SU-DHL-6 (cell line): ENCODE measurements around the gene SLC24A1.

Experiments
- H2AFZ ChIP-seq: fragments of 200-600 bp; sonication (generic); 2 replicates; pipeline ENCODE4 v1.6.1; 2014; ENCODE audit warnings: low read depth, mild to moderate bottlenecking, moderate library complexity, mixed read lengths, antibody characterized with exemption, low read length; ENCODE audit not compliant: severe bottlenecking
- H3F3A ChIP-seq: fragments of 200-600 bp; shearing (Covaris generic); 2 replicates; pipeline ENCODE4 v1.6.0; 2016; ENCODE audit warnings: antibody characterized with exemption, mild to moderate bottlenecking; ENCODE audit not compliant: insufficient read depth
- H3K27ac ChIP-seq: fragments of 200-600 bp; sonication (generic); 2 replicates; pipeline ENCODE4 v1.5.1; 2016; ENCODE audit warnings: low read depth, mild to moderate bottlenecking, low read length, moderate library complexity, mixed read lengths
- H3K27me3 ChIP-seq: fragments of 200-600 bp; sonication (generic), shearing (Covaris generic); 2 replicates; pipeline ENCODE4 v1.6.0; 2014; ENCODE audit warnings: mild to moderate bottlenecking, low read length
- H3K36me3 ChIP-seq: fragments of 200-600 bp; sonication (generic); 2 replicates; pipeline ENCODE4 v1.6.1; 2014; ENCODE audit warnings: mild to moderate bottlenecking, low read length, mixed read lengths
- H3K4me2 ChIP-seq: fragments of 300-600, 200-600 bp; shearing (Covaris generic), sonication (generic); 2 replicates; pipeline ENCODE4 v1.6.0; 2014; ENCODE audit warnings: low read length, low read depth, mild to moderate bottlenecking; ENCODE audit not compliant: poor library complexity, severe bottlenecking
- H3K4me3 ChIP-seq: fragments of 200-600 bp; sonication (generic); 2 replicates; pipeline ENCODE4 v1.5.1; 2014; ENCODE audit warnings: antibody characterized with exemption, low read length, mild to moderate bottlenecking, mixed read lengths; ENCODE audit not compliant: insufficient read depth, poor library complexity, severe bottlenecking
- H3K79me2 ChIP-seq: fragments of 200-600 bp; sonication (generic); 2 replicates; pipeline ENCODE4 v1.6.1; 2014; ENCODE audit warnings: mild to moderate bottlenecking, low read length, moderate library complexity; ENCODE audit not compliant: insufficient read depth
- H3K9ac ChIP-seq: fragments of 200-600 bp; sonication (generic); 2 replicates; pipeline ENCODE4 v1.7.0; 2014; ENCODE audit warnings: mild to moderate bottlenecking, low read length
- H3K9me2 ChIP-seq: fragments of 200-600 bp; sonication (generic); replicated peaks from 2 replicates; pipeline ENCODE4 v1.6.1; 2014; ENCODE audit warnings: low read length; ENCODE audit not compliant: insufficient read depth
- H3K9me3 ChIP-seq: fragments of 200-600 bp; sonication (generic); 2 replicates; pipeline ENCODE4 v1.6.1; 2014; ENCODE audit warnings: low read length, mixed read lengths; ENCODE audit not compliant: insufficient read depth
- H4K20me1 ChIP-seq: fragments of 200-600 bp; sonication (generic); 2 replicates; pipeline ENCODE4 v1.6.1; 2014; ENCODE audit warnings: low read depth, mild to moderate bottlenecking, antibody characterized with exemption, low read length, moderate library complexity, mixed read lengths
- EZH2phosphoT487 ChIP-seq: fragments of 200-600 bp; sonication (generic), shearing (Covaris generic); conservative IDR thresholded peaks from 2 replicates; pipeline ENCODE4 v1.6.1; 2018; ENCODE audit warnings: mild to moderate bottlenecking, antibody characterized with exemption, low read length, moderate library complexity, mixed read lengths
- TF ChIP-seq, protein P1 (sequence below): fragments of 200-600 bp; sonication (generic); IDR thresholded peaks from one replicate; pipeline ENCODE4 v1.5.1; 2017; ENCODE audit warnings: antibody characterized with exemption, mild to moderate bottlenecking, low read length, moderate library complexity; ENCODE audit not compliant: insufficient read depth, poor library complexity, severe bottlenecking

Gene SLC24A1

DNA sequence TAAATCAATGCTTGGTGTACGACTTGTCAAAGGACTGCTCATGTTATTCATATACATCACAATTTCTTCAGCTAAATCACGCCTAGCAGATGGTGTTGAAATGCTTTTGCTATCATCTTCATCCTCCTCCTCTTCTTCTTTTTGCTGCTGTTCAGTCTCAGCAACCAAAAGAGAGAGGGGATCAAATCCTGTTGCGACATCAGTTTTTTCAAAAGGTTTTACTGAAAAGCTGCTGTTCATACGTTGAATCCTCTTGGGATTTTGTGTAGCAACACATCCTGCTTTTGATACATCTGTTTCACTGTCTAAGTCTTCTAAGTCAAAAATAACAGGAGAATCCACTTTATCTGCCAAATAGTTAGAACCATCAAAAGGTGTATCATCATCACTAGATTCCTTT lies 69.0 kb downstream of the SLC24A1 start:
- H3K9ac ChIP-seq = no peak overlapping the region
- no peaks in the 10 kb centered on the region for H4K20me1 ChIP-seq
- H3K4me2 ChIP-seq = no peak overlapping the region
- H2AFZ ChIP-seq = no peak overlapping the region
- no peaks in the 10 kb centered on the region for H3K9me3 ChIP-seq
- peaks cover 25% of the 10 kb centered on the region for H3F3A ChIP-seq
- peaks cover 92% of the 10 kb centered on the region for H3K36me3 ChIP-seq
- H3K4me3 ChIP-seq = no peak overlapping the region
- H3K79me2 ChIP-seq = 0 out of 2 replicates have a peak, but pooled peaks cover 3% of the 10 kb centered on the region
- TF ChIP-seq, protein P1, sequence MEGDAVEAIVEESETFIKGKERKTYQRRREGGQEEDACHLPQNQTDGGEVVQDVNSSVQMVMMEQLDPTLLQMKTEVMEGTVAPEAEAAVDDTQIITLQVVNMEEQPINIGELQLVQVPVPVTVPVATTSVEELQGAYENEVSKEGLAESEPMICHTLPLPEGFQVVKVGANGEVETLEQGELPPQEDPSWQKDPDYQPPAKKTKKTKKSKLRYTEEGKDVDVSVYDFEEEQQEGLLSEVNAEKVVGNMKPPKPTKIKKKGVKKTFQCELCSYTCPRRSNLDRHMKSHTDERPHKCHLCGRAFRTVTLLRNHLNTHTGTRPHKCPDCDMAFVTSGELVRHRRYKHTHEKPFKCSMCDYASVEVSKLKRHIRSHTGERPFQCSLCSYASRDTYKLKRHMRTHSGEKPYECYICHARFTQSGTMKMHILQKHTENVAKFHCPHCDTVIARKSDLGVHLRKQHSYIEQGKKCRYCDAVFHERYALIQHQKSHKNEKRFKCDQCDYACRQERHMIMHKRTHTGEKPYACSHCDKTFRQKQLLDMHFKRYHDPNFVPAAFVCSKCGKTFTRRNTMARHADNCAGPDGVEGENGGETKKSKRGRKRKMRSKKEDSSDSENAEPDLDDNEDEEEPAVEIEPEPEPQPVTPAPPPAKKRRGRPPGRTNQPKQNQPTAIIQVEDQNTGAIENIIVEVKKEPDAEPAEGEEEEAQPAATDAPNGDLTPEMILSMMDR = no peak
- TF ChIP-seq EZH2phosphoT487 = no peak
- H3K9me2 ChIP-seq = no peaks in the 10 kb centered on the region
- H3K27me3 ChIP-seq = no peaks in the 10 kb centered on the region
- H3K27ac ChIP-seq = no peak overlapping the region

DNA sequence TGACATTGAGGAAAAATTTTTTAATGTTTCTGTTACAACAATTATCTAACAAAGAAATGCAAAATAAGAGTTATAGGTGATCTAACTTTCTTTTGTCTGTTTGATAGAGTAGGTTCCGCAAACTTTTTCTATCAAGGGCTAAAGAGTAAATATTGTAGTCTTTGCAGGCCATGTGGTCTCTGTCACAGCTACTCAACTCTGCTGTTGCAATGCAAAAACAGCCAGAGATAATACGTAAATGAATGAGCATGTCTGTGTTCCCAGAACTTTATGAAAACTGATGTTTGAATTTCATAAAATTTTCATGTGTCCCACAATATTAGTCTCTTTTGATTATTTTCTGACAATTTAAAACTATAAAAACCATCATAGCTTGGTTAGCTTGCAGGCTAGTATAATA lies 73.3 kb downstream of the SLC24A1 start:
- H4K20me1 ChIP-seq = no peaks in the 10 kb centered on the region
- H3K9ac ChIP-seq = no peak overlapping the region
- H3K79me2 ChIP-seq = peaks cover 4% of the 10 kb centered on the region; the same call in 1 of the 2 replicates
- H3K9me2 ChIP-seq = no peaks in the 10 kb centered on the region
- H3K4me3 ChIP-seq = no peak overlapping the region
- peaks cover 34% of the 10 kb centered on the region for H3F3A ChIP-seq
- no peak overlapping the region for H2AFZ ChIP-seq
- peaks cover 85% of the 10 kb centered on the region for H3K36me3 ChIP-seq
- H3K27ac ChIP-seq = 0 out of 2 replicates have a peak overlapping the region, but pooled peaks have one; percentile 9
- H3K9me3 ChIP-seq = no peaks in the 10 kb centered on the region
- no peaks in the 10 kb centered on the region for H3K27me3 ChIP-seq
- no peak for TF ChIP-seq EZH2phosphoT487
- TF ChIP-seq, protein P1 = no peak
- H3K4me2 ChIP-seq = no peak overlapping the region
